HG02678 (cell line): ENCODE data around the gene MAGEB4.

Source experiments
- ATAC-seq: cut with Tn5 transposase; IDR thresholded peaks from one replicate; pipeline ENCODE4 v1.9.1; 2021; ENCODE audit warnings: mild to moderate bottlenecking, moderate library complexity; ENCODE audit not compliant: unreplicated experiment

MAGEB4 gene

GRCh38 chrX:30283456-30284200 lies 41.8 kb downstream of the MAGEB4 start:
- ATAC-seq: no peak
